OCI-LY7 (cell line): ENCODE data around the gene GYPA.
"Not testable (repeated sequence)": the region's sequence is repeated elsewhere in the genome, so short reads cannot be mapped to it uniquely, and the experiment has no call there.

Experiments used
- EZH2phosphoT487 ChIP-seq: fragments of 200-600 bp; sonication (generic); IDR thresholded peaks from 2 replicates; pipeline ENCODE4 v1.6.1; 2018; ENCODE audit warnings: low read depth, borderline replicate concordance, mild to moderate bottlenecking, mixed run types, antibody characterized with exemption, low read length, moderate library complexity, mixed read lengths
- TF ChIP-seq, protein P1 (sequence below): fragments of 200-600 bp; sonication (generic); conservative IDR thresholded peaks from 2 replicates; pipeline ENCODE4 v1.5.1; 2014; ENCODE audit warnings: mild to moderate bottlenecking, antibody characterized with exemption, low read length, moderate library complexity, mixed read lengths

DNA sequence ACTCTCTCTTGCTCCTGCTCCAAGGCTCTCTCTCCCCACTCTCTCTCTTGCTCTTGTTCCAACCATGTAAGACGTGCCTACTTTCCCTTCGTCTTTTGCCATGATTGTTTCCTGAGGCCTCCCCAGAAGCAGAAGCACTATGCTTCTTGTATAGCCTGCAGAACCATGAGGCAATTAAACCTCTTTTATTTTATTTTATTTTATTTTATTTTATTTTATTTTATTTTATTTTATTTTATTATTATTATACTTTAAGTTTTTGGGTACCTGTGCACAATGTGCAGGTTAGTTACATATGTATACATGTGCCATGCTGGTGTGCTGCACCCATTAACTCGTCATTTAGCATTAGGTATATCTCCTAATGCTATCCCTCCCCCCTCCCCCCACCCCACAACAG lies 17.2 kb downstream of the GYPA start:
- TF ChIP-seq, protein P1, sequence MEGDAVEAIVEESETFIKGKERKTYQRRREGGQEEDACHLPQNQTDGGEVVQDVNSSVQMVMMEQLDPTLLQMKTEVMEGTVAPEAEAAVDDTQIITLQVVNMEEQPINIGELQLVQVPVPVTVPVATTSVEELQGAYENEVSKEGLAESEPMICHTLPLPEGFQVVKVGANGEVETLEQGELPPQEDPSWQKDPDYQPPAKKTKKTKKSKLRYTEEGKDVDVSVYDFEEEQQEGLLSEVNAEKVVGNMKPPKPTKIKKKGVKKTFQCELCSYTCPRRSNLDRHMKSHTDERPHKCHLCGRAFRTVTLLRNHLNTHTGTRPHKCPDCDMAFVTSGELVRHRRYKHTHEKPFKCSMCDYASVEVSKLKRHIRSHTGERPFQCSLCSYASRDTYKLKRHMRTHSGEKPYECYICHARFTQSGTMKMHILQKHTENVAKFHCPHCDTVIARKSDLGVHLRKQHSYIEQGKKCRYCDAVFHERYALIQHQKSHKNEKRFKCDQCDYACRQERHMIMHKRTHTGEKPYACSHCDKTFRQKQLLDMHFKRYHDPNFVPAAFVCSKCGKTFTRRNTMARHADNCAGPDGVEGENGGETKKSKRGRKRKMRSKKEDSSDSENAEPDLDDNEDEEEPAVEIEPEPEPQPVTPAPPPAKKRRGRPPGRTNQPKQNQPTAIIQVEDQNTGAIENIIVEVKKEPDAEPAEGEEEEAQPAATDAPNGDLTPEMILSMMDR = not testable (repeated sequence)
- TF ChIP-seq EZH2phosphoT487 = not testable (repeated sequence)
